ENCODE measurements around the gene NUFIP1. TPM values are rescaled to one million over a fixed set of nuclear protein-coding genes. Genes with fewer than 3 reads are reported as not detected.

NUFIP1 gene
- total RNA-seq, 1 donor from 2014 or later, result 7.6 TPM

DNA sequence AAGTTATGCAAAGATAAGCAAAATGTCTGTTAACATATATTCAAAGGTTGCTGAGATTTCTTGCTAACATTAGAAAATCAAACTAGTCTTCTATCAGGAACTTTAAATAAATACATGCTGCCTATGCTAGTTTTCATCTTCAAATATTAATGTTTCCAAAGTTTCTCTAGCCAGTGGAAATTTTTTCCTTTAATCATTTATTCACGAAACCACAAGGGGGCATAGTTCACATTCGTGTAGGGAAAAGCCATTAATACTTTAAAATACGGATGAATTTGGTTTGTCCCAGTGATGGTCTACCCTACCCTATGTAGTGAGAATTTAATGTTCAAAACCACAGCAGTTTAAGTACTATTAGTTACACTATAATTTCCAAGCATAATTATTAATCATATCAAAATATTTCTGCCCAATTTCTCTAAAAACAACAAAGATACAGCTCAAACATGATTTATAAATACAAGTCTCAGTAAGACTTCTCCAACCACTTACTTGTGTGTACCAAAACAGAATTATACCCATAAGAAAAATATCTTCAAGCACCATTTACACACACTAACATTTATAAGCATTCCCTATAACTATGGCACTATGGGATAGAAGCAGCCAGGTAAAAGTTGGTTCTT is 16.2 kb downstream of the NUFIP1 start:
- Histone ChIP-seq H3K36me3 (ENCODE audit: insufficient read depth, low read length) (peaks cover 17% of the 10 kb centered on the region), H3K4me1 (ENCODE audit: insufficient read depth, low read length) (peaks cover 13% of the 10 kb centered on the region), H3K79me2 (ENCODE audit: insufficient read depth, low read length) (peaks cover 10% of the 10 kb centered on the region), H3K9me3 (ENCODE audit: insufficient read depth, low read depth, low read length) (no peaks in the 10 kb centered on the region), H2AFZ (ENCODE audit: low read depth, low read length) (no peak overlapping the region), H3K4me2 (ENCODE audit: low read length) (no peak overlapping the region), H3K4me3 (ENCODE audit: insufficient read depth, low read depth, low read length) (no peak overlapping the region), H3K27ac (ENCODE audit: low read depth, low read length) (no peak overlapping the region), H3K27me3 (ENCODE audit: insufficient read depth, low read length) (no peaks in the 10 kb centered on the region), H4K20me1 (ENCODE audit: insufficient read depth, low read length) (no peaks in the 10 kb centered on the region), H3K9ac (ENCODE audit: low read length) (no peak overlapping the region)
- Mint-ChIP-seq H3K27ac (ENCODE audit: unreplicated experiment) (no peak overlapping the region), H3K9me3 (ENCODE audit: unreplicated experiment) (no peaks in the 10 kb centered on the region), H3K4me1 (ENCODE audit: low read depth, unreplicated experiment) (peaks cover 3% of the 10 kb centered on the region), H3K36me3 (ENCODE audit: low read depth, unreplicated experiment) (peaks cover 5% of the 10 kb centered on the region), H3K4me3 (ENCODE audit: unreplicated experiment) (no peak overlapping the region), H3K27me3 (ENCODE audit: low read depth, unreplicated experiment) (no peaks in the 10 kb centered on the region)
- DNase-seq (ENCODE audit: low read depth) (no peak), FAIRE-seq (no peak)
- no peak for TF ChIP-seq EZH2 (IDR thresholded peaks at IDR 0.05; ENCODE audit: insufficient read depth, low read length)
- TF ChIP-seq, protein P1, sequence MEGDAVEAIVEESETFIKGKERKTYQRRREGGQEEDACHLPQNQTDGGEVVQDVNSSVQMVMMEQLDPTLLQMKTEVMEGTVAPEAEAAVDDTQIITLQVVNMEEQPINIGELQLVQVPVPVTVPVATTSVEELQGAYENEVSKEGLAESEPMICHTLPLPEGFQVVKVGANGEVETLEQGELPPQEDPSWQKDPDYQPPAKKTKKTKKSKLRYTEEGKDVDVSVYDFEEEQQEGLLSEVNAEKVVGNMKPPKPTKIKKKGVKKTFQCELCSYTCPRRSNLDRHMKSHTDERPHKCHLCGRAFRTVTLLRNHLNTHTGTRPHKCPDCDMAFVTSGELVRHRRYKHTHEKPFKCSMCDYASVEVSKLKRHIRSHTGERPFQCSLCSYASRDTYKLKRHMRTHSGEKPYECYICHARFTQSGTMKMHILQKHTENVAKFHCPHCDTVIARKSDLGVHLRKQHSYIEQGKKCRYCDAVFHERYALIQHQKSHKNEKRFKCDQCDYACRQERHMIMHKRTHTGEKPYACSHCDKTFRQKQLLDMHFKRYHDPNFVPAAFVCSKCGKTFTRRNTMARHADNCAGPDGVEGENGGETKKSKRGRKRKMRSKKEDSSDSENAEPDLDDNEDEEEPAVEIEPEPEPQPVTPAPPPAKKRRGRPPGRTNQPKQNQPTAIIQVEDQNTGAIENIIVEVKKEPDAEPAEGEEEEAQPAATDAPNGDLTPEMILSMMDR (IDR thresholded peaks at IDR 0.05; ENCODE audit: insufficient read depth, low read depth, low read length), result peak; percentile 44

- FAIRE-seq, result no peak
- H3K27ac Mint-ChIP-seq (ENCODE audit: unreplicated experiment), result no peak overlapping the region
- H3K9me3 Mint-ChIP-seq (ENCODE audit: unreplicated experiment), result no peaks in the 10 kb centered on the region
- no peak overlapping the region for H3K27ac ChIP-seq (ENCODE audit: low read depth, low read length)
- no peak overlapping the region for H3K4me3 Mint-ChIP-seq (ENCODE audit: unreplicated experiment)
- peaks cover 8% of the 10 kb centered on the region for H3K36me3 ChIP-seq (ENCODE audit: insufficient read depth, low read length)
- no peaks in the 10 kb centered on the region for H3K27me3 Mint-ChIP-seq (ENCODE audit: low read depth, unreplicated experiment)
- no peak overlapping the region for H2AFZ ChIP-seq (ENCODE audit: low read depth, low read length)
- peaks cover 1% of the 10 kb centered on the region for H3K36me3 Mint-ChIP-seq (ENCODE audit: low read depth, unreplicated experiment)
- H3K27me3 ChIP-seq (ENCODE audit: insufficient read depth, low read length), result no peaks in the 10 kb centered on the region
- no peak overlapping the region for H3K9ac ChIP-seq (ENCODE audit: low read length)
- no peaks in the 10 kb centered on the region for H4K20me1 ChIP-seq (ENCODE audit: insufficient read depth, low read length)
- H3K9me3 ChIP-seq (ENCODE audit: insufficient read depth, low read depth, low read length), result no peaks in the 10 kb centered on the region
- peaks cover 13% of the 10 kb centered on the region for H3K4me1 ChIP-seq (ENCODE audit: insufficient read depth, low read length)
- no peak overlapping the region for H3K4me3 ChIP-seq (ENCODE audit: insufficient read depth, low read depth, low read length)
- DNase-seq (ENCODE audit: low read depth), result peak; percentile 71
- H3K4me2 ChIP-seq (ENCODE audit: low read length), result no peak overlapping the region
- H3K79me2 ChIP-seq (ENCODE audit: insufficient read depth, low read length), result peaks cover 10% of the 10 kb centered on the region
- H3K4me1 Mint-ChIP-seq (ENCODE audit: low read depth, unreplicated experiment), result peaks cover 6% of the 10 kb centered on the region
- TF ChIP-seq, protein P1 (IDR thresholded peaks at IDR 0.05; ENCODE audit: insufficient read depth, low read depth, low read length), result no peak
- no peak for TF ChIP-seq EZH2 (IDR thresholded peaks at IDR 0.05; ENCODE audit: insufficient read depth, low read length)
Observed at GRCh38 chr13:44971656-44972595, 17.3 kb downstream of the NUFIP1 start.

All from astrocyte (in vitro differentiated cells and primary cell).